Head of caudate nucleus (tissue), 42 donors: Measurements from ENCODE around the gene HMBS.
"Not testable (repeated sequence)": the region's sequence is repeated elsewhere in the genome, so short reads cannot be mapped to it uniquely, and the experiment has no call there.

Experiments used
- DNase-seq, 42 donors: peaks; one replicate each; pipeline versions ENCODE4 v3.0.0 to v3.0.0-alpha.2; 2020 to 2021; ENCODE audit warnings: mixed read lengths in 7 of 42
- intact Hi-C: fragments of 100-400 bp; cut with DNase I; formaldehyde crosslinking; loops from one replicate; pipeline ENCODE4 v1.15.0; 2022

Gene HMBS

DNA sequence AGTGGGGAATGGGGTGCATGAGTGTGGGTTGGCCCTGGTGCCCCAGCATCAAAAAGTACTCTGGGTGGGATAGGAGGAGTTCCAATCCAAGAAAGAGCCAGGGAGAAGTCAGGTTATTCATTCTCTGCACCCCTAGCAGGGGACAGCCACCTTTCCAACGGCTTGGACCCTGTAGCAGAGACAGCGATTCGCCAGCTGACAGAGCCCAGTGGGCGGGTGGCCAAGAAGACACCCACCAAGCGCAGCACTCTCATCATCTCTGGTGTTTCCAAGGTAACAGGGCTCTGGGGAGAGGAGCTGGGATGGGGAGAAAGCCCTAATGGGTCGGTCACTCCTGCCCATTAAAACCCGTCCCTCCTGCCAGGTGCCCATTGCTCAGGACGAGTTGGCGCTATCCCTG, 29.0 kb downstream of the HMBS start:
- DNase-seq = peak in 2 of 42 donors; percentile 12 to 35
- intact Hi-C loops = no loop called here

DNA sequence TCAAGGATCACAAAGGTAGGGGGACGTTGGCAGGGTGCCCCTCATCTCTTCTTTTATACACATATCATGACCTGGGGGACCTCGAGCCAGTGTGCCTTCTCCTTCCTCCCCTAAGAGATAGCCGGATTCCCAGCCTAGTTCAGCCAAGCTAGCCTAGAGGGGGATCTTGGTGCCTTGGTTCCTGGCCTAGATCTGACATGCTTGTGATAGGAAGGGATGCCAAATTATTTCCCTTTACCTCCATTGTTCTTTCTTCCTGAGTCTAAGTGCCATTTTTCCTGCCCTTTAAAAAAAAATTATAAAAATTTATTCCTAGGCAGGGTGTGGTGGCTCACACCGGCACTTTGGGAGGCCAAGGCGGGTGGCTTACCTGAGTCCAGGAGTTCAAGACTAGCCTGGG, 29.7 kb downstream of the HMBS start:
- intact Hi-C loops = no loop called here
- DNase-seq = peak in 1 of 42 donors; percentile 15

DNA sequence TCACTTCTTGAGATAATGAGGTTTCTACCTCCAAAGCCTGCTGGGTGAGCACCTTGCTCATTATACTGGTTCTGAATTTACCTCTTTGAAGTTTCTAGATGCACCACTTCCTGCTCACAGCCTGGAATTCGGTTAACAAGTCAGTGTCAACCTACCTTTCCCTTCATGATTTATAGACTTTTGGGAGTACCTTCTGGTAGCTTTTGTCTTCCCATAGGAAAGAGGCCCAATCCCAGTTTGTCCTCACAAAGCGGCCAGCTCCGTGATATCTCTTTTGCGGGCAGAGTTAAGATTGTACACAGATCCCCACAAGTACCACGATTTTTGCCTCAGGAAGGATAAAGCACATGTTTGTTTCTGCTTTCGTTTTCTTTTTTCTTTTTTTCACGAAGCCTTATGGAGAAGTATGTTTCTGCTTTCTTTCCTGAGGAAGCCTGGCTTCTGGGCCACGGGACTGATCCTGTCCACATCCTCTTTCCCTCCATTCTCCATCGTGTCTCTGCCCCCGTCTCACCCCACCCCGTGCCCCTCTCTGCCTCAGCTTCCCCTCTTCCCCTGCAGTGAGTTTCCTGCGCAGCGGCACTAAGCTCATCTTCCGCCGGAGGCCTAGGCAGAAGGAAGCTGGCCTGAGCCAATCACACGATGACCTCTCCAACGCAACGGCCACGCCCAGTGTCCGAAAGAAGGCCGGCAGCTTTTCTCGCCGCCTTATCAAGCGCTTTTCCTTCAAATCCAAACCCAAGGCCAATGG, 31.0 kb downstream of the HMBS start:
- intact Hi-C loops = no loop called here
- peak in 24 of 42 donors; percentile 32 to 67 (median 49) for DNase-seq

DNA sequence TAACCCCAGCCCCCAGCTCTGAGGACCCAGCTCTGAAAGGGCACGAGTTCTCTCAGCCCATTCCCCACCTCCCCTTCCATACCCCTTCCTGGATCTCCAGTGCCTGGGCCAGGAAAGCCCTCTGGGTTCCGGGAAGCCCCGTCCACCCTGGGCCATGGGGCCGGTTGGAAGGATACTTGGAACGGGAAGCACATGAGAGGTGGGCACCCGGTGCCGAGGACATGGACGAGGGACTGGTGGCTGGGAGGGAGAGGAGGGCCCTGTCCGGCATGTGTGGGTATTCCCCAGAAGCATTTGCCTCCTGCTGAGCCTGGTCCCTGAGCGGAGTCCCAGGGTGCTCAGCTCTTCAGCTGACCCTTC, 31.5 kb downstream of the HMBS start:
- no peak for DNase-seq
- intact Hi-C loops = no loop called here

DNA sequence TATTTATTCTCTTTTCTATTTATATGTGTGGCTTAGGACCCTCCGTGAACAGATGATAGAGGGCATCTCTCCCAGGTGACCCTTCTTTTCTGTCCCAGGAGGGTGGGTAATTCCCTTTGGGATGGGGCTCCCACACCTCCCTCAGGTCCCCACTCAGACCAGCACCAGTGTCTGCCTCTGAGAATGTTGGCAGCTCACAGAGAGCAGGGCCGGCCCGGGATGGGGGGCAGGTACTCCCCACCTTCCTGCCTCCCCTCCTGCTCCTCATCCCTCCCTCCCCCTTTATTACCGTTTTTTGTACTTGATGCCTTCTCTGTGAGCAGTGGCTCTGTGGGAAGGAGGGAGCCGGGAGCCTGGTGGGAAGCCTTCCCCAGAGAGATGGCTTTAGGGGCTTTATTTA, 31.9 kb downstream of the HMBS start:
- DNase-seq = no peak

DNA sequence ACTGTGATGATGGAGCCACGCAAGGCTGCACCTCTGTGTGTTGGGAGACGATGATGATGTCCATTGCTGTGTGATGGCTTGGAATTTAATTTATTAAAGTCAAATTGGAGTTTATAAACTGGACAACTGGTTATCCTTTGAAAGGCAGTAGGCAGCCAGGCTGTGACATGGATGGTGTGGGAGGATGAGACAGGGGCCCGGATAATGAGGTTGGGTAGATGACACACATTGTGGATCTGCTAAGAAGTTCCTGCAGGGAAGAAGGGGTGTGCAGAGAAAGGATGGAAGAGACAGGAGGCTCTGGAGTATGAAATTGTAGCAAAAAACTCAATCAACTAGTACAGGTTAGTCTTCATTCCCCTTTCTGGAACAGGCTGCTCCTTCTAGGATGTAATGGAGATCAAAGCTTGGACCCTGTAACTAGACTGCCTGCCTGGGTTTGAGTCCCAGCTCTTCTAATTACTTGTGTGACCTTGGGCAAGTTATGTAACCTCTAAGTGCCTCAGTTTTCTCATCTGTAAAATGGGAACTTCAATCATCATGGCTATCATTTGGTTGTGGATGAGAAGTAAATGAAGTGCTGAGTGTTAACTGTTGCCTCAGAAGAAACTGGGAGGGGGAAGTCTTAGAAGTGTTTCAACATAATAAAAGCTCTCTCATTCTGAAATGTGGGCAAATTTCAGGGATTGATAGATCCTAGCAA, 32.5 kb downstream of the HMBS start:
- DNase-seq = peak in 5 of 42 donors; percentile 49 to 77 (median 57)
- intact Hi-C loops = no loop called here

More for the DNA sequence above, 31.9 kb downstream of the HMBS start:
- intact Hi-C loops = no loop called here

DNA sequence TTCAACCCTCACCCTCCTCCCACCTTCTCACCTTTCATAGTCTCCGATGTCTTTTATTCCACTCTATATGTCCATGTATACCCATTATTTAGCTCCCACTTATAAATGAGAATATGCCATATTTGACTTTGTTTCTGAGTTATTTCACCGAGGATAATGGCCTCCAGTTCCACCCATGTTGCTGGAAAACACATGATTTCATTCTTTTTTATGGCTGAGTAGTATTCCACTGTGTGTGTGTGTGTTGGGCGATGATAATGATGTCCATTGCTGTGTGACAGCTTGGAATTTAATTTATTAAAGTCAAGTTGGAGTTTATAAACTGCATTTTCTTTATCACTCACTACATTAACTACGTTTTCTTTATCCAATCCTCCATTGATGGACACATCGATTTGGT, 33.5 kb downstream of the HMBS start:
- intact Hi-C loops = no loop called here
- no peak for DNase-seq

DNA sequence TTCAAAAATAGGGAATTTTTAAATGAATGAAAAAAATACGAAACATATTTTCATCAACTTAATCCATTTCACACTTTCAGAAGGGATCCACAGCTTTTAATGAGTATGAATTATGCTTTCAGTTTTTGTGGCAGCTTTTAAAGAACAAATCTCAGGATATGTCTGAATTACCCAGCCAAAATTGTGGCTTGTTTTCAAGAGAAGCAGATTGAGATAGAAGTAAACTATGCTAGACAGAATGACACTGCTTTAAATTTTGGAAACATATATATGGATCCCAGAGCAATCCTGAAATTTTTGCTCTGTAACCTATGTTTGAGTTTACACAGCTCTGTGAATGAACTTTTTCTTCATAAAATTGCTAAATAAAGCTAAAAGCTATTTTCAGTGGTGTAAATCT, 34.3 kb downstream of the HMBS start:
- intact Hi-C loops = no loop called here
- no peak for DNase-seq

DNA sequence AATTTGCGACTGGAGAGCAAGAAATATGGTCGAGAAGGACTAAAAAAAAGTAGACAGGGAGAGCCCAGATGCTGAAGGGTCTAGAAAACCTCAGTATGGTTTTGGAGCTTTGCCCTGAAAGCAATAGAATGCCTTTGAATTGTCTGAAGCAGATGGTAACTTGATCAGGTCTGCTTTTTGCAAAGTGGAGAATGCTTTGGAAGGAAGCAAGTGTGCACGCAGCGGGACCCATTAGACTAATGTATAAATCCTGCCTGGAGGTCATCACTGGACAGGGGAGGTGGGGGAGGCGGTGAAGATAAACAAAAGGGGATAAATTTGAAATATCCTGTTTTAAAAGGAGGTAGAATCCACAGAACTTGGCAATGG, 35.9 kb downstream of the HMBS start:
- no peak for DNase-seq
- intact Hi-C loops = no loop called here

DNA sequence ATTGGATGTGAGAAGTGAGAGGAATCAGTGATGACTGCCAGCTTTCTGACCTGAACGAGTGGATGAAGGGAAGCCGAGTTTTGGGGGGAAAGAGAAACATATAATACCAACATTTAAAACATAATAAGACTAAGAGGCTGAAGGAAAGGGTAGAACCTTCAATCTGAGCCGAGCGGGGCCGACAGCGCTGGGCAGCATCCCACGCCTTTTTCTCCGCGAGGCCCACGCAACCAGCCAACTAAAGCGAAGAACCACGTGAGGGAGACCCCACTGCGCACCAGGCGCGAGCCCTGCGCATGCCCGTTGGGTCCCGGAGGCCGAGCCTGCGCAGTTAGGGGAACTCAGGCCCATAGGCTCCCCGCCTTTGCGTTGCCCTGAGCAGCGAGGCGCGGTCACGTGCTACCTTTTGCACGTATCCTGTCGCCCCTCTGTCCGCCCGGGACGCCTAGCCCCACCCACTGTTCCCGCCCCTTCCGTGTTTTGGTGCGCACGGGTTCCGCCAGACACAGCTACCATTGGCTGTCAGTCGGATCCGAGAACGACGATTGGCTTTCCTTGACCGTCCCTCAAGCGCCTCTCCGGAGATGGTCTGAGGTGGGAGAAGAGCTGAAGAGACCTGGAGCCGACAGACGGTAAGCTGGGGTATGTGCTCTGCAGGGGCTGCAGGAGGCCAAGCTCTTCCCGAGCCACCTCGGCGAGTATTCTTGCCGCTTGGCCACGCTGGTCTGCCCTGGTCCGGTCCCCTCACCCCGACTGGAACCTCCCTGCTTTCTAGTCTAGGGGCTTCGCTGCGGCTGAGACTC, 36.5 kb downstream of the HMBS start, which contains the start of gene HINFP:
HINFP (plus strand) TSS at position 573 of the 803 bp plus-strand sequence. CDS start 5,365 bp downstream, outside the sequence.
- intact Hi-C loops = no loop called here
- DNase-seq = peak; percentile 99 to 100 (median 100)

DNA sequence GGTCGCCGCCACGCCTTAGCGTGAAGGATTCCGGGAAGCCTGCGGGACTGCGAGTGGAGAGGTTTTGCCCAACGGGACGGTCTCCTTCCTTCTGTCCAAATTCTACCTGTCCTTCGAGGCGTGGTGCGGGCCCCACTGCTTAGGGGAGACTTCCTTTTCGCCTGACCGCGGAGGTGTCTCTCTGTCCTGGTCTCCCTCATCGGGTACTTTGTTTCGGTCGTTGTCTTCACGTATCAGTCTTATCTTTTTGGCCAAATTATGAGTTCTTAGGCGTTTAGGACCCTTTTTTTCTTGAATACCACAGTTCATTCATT, 37.1 kb downstream of the HMBS start:
- intact Hi-C loops = no loop called here
- DNase-seq = no peak

DNA sequence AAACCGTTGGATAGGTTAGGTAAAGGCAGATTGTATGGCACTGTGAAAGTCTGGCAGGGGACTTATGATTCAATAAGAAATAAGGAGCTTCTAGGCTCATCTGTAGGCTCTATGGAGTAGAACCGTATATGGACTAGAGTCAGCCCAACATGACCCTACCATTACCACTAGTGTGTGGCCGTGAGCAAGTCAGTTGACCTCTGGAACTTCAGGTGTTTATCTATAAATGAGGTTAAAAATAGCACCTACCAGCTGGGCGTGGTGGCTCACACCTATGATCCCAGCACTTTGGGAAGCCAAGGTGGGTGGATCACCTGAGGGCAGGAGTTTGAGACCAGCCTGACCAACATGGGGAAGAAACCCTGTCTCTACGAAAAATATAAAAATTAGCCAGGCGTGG, 41.1 kb downstream of the HMBS start:
- intact Hi-C loops = no loop called here
- no peak for DNase-seq

DNA sequence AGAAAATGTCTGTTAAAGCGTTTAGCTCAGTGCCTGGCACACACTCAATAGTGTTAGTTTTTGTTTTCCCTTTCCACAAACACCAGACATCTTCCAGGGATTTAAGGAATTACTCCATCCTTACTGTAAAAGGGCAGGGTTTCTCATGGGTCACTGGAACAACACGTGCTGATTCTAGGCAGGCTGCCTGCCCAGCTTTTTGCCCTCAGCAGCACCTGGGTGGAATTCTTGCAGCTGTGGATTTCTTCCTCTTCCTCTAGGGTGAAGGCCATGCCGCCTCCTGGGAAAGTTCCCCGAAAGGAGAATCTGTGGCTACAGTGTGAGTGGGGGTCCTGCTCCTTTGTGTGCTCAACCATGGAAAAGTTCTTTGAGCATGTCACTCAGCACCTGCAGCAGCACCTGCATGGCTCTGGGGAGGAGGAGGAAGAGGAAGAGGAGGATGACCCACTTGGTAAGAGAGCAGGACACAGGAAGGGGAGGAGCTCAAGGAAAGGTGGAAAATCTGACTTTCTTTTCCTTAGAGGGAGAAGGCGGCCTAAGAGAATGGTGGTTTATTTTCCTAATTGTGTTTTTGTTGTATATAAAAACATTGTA, 42.1 kb downstream of the HMBS start:
- intact Hi-C loops = no loop called here
- no peak for DNase-seq

DNA sequence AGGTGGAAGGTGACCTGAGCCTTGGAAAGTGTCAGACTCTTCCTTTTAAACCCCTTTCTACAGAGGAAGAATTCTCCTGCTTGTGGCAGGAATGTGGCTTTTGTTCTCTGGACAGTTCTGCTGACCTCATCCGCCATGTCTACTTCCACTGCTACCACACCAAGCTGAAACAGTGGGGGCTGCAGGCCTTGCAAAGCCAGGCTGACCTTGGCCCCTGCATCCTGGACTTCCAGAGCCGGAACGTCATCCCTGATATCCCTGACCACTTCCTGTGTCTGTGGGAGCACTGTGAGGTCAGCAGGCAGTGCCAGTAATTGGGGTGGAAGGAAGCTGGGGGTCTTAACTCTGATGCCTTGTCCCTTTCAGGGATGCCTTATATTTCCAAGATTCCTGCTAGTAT, 46.0 kb downstream of the HMBS start:
- intact Hi-C loops = no loop called here
- no peak for DNase-seq

DNA sequence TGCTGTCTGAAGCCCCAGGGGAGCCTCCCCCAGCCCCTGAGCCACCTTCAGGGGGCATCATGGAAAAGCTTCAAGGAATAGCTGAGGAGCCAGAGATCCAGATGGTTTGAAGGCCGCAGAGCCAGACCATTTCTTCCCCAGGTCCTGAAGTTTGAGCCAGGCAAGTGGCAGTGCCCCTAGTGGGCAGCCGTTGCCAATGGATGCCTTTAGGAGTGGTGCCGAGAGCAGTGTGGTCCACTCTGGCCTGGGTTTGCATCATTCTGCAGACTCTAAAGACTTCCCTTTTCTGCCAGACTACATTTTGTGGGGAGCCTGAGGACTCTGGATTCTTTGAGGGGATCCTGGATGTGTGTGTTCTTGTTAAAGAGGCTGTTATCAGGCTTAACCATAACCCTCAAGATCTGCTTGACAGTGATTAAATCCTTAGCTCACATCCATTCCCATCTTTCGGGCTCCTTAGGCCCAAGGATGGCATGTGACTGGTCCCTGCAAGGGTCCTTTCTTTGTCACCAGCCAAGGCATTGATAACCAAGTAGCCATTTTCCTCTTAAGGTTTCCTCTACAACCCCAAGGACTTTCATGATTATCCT, 49.8 kb downstream of the HMBS start:
- DNase-seq = peak in 3 of 42 donors; percentile 25 to 42 (median 30)
- intact Hi-C loops = no loop called here

DNA sequence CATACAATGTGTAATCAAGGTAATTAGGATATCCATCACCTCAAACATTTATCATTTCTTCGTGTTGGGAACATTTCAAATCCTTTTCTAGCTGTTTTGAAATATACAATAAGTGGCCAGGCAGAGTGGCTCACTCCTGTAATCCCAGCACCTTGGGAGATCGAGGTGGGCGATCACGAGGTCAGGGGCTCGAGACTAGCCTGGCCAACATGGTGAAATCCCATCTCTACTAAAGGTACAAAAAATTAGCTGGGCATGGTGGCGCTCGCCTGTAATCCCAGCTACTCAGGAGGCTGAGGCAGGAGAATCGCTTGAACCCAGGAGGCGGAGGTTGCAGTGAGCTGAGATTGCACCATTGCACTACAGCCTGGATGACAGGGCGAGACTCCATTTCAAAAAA, 54.6 kb downstream of the HMBS start:
- intact Hi-C loops, DNase-seq: not testable (repeated sequence)
